HG03159 (cell line): ENCODE measurements around the gene ECE1.
"Not testable (repeated sequence)": the region's sequence is repeated elsewhere in the genome, so short reads cannot be mapped to it uniquely, and the experiment has no call there.

Source experiments
- ATAC-seq: cut with Tn5 transposase; IDR thresholded peaks from one replicate; pipeline ENCODE4 v1.9.1; 2021; ENCODE audit warnings: mild to moderate bottlenecking, moderate library complexity; ENCODE audit not compliant: unreplicated experiment

Gene ECE1

GRCh38 chr1:21292984-21293536, 2.8 kb upstream of the ECE1 start:
- peak; percentile 39 for ATAC-seq

GRCh38 chr1:21292503-21292983, 2.3 kb upstream of the ECE1 start:
- ATAC-seq = no peak

DNA sequence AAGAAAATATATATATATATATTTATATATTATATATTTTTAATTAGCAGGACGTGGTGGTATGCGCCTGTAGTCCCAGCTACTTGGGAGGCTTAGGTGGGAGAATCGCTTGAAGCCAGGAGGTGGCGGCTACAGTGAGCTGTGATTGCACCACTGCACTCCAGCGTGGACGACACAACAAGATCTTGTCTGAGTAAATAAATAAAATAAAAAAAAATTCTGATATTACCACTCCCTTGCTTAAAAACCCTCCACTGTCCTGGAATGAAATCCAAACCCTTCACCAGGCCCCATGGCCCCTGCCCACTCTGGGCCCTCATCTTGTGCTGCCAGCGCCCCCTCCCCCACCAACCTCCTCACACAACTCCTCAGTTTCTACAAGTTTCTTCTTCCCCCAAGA, 1.7 kb upstream of the ECE1 start:
- no peak for ATAC-seq

DNA sequence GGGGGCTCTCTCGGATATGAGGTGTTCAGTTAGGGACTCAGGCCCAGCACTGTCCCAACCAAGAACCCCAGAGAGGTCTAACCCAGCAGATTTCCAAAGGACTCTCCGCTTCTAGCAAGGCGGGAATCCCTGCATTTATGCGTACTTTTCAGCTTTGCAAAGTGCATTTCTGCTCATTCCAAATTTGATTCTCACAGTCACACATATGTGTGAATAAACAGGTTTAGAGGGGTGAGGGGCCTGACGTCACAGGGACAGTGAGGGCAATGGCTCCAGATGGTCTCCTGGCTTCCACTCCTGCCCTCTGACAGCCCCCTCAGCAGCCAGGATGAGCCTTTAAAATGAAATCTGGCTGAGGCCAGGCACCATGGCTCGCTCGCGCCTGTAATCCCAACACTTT, 921 bp upstream of the ECE1 start:
- no peak for ATAC-seq

DNA sequence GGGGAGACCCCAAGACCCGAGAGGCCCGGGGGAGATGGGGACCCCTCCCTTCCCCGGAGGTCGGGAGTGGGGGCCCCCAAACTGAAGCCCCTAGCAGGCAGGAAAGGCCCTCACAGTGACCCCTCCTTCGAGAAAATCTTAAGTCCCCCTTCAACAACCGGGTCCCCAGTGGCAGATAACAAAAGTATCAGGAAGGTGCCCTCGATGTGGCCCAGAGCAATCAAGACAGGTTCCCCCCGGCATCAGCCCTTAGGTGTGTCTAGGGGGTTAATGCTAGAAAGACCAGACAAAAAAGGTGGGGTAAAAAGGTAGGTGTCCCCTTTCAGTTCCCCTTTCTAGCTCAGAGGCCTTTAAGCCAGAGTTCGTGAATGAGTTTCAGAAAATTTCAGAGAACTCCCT, 282 bp upstream of the ECE1 start:
- no peak for ATAC-seq

DNA sequence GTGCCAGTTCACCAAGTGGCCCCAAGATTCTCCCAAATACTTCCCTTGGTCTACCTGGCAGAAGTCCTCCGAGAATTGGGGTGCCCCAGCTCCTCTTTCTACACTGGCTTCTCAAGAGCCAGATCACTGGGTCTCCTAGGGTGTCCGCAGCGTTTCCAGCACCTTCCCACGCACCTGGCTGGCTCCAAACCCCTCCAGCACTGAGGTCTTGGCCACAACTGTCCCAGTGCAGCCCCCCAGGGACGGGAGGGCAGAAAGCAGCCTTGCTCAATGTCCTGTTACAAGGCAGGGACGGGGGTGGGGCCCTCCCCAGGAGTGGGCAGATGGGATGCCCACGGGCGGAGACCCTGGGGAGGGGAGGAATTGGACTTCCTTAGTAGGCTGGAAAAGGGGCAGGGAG, 1.1 kb downstream of the ECE1 start:
- no peak for ATAC-seq

DNA sequence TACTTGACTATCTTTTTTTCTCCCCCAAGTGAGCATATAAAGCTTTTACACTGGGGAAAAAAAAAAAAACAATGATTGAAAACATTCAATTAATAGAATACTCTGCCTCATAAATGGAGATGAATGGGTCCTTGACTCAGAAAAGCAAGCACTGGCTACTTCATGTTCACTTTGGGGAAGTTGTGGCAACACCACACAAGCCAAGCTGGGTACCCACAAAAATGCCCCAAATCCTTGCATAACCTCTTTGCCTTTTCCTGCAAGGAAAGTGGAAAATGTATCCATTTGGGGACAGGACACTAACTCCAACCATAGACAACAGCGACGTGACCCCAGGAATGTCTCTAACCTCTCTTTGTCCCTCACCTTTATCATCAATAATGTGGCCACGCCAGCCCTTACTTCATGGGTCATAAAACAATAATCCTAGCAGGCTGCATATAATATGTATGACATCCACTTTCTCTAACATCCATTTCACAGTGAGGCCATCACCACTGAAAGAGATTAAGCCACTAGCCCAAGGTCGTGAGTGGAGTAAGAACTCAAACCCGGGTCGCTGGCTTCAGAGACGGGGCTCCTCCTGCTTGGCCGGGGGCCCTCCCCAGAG, 2.3 kb downstream of the ECE1 start:
- no peak for ATAC-seq

- ATAC-seq = not testable (repeated sequence)
Measured at GRCh38 chr1:21285386-21285785, 4.9 kb downstream of the ECE1 start.

- ATAC-seq = no peak
Measured at GRCh38 chr1:21285055-21285372, 5.2 kb downstream of the ECE1 start.

- ATAC-seq = no peak
Measured at GRCh38 chr1:21284206-21285054, 5.8 kb downstream of the ECE1 start.

GRCh38 chr1:21283524-21283923, 6.7 kb downstream of the ECE1 start:
- ATAC-seq = no peak

GRCh38 chr1:21282020-21282419, 8.2 kb downstream of the ECE1 start:
- not testable (repeated sequence) for ATAC-seq

- ATAC-seq = no peak
Measured at GRCh38 chr1:21280482-21280881, 9.8 kb downstream of the ECE1 start.

DNA sequence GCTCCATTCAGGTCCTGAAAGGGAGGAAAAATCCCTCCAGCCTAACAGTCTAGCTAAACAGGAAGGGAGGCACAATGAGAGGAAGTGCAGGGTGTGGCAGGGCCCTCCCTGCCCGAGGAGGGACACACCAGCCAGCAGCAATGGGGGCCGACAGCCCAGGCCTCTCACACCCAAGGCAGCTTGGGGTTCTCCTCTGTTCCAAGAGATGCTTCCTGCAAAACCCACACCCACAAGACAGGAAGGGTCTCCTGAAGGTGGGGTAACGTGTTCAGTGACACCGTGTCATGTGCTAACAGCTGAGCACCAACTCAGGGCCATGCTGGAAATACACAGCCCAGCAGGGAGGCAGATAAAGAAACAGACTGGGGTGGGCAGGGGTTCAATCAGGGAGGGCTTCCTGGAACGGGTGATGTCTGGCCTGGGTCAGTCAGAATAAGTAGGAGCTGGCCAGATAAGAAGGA, 10.2 kb downstream of the ECE1 start:
- ATAC-seq = no peak

- no peak for ATAC-seq
Measured at GRCh38 chr1:21278860-21279845, 11.1 kb downstream of the ECE1 start.

- no peak for ATAC-seq
Measured at GRCh38 chr1:21278208-21278859, 11.9 kb downstream of the ECE1 start.

DNA sequence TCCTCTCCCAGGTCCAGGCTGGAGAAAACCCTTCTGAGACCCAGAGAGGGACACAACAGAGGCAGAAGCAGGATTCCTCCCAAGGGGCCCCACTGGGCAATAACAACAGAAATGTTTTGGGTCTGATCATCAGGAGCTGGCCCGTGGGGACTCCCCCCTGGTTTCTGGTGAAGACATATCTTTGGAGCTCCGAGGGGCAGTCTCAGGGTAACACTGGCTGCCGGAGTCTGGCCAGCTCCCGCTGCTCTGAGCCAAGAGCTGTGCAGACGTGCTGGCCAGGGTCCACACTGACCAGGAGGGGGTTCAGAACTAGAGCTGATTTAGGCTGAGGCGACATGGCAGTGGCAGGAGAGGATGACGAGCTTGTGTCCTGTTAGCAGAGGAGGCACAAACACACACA, 13.1 kb downstream of the ECE1 start:
- ATAC-seq = no peak

- no peak for ATAC-seq
Measured at GRCh38 chr1:21272540-21272939, 17.7 kb downstream of the ECE1 start.

DNA sequence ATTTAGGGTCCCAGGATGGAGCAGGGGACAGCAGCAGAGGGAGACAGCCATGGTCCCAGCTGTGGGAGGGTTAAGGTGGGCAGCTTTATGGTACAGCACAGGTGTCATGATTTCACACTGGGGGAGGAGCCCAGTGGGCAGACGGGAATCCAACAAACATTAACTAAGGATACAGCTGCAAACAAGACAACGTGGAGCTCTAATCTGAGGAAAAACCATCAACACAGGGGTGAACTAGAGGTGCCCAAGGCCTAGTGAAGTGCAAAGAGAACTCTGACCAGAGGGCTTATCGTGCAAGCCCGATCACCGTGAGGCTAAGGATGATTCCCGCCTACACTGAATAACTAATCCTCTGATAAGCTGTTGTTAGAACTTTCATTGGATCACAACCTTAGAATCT, 18.7 kb downstream of the ECE1 start:
- no peak for ATAC-seq

DNA sequence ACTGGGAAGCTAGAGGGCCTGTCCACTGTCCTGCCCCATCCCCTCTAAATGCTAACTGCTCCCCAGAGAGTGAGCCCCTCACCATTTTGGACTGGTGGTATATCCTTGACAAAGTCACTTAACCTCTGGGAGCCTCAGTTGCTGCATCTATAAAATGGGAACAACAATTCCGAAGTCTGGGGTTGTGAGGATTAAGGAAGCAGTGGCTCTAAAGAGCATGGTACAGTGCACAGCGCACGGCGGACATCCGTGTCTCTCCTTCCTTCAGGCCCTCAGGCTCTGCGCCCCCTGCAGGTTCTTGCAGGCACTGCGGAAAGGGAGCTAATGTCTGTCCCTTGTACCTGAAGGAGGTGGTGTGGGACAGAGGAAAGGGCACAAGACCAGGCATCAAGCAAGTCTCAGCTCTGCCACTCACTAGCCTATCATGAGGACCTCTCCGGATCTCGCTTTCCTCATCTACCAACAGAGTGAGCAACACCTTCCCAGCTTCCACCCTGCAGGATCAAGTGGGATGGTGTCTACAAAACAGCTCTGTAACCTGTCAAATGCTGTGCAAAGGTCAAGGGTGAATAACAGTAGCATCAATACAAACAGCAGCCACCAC, 20.1 kb downstream of the ECE1 start:
- ATAC-seq = no peak
